GM12878 (cell line): Measurements from ENCODE around the gene DDX49. TPM values are rescaled to one million over a fixed set of nuclear protein-coding genes. Genes with fewer than 3 reads are reported as not detected.

Experiments
- ATAC-seq: fragments of 200-7000 bp; cut with Tn5 transposase; 3 replicates; pipeline ENCODE4 v1.9.1; 2020; ENCODE audit warnings: mild to moderate bottlenecking, moderate library complexity
- BruUV-seq: library from RNA; stranded (reverse); fragments of 400-500 nt; replicated peaks from 2 replicates; lab custom pipeline; 2021; lab: Mats Ljungman, UMichigan
- CTCF ChIA-PET: fragments of 300-600 bp; sonication (Branson Sonifier 250); formaldehyde crosslinking; extraction: SDS; loops from one replicate; lab custom pipeline; 2021; ENCODE audit warnings: inconsistent platforms; lab: Yijun Ruan, JAX
- POLR2A ChIA-PET: fragments of 350-600 bp; formaldehyde crosslinking; extraction: SDS; loops from one replicate; lab custom pipeline; 2021; ENCODE audit warnings: inconsistent platforms; lab: Charles Lee
- RAD21 ChIA-PET: fragments of 300-600 bp; sonication (Branson Sonifier 250); formaldehyde crosslinking; loops from one replicate; lab custom pipeline; 2023; ENCODE audit warnings: antibody characterized with exemption; ENCODE audit not compliant: unreplicated experiment; lab: Charles Lee
- SMC1A ChIA-PET: fragments of 300-600 bp; sonication (Branson Sonifier 250); formaldehyde crosslinking; loops from one replicate; lab custom pipeline; 2023; ENCODE audit not compliant: unreplicated experiment, uncharacterized antibody; lab: Charles Lee
- DNase-seq: peaks from one replicate; pipeline ENCODE4 v3.0.0-alpha.2; 2011; ENCODE audit warnings: low read depth, low spot score
- FAIRE-seq: peaks from 3 replicates; lab custom pipeline; 2011; peaks lifted over from hg19 to GRCh38; lab: Jason Lieb, UNC
- H2AFZ ChIP-seq: 2 replicates; pipeline ENCODE4 v1.6.0; 2011; ENCODE audit warnings: low read depth, low read length, control low read depth; ENCODE audit not compliant: control insufficient read depth
- H3K27ac ChIP-seq: 2 replicates; pipeline ENCODE4 v1.5.1; 2011; ENCODE audit warnings: control low read depth; ENCODE audit not compliant: control insufficient read depth, insufficient read depth
- H3K27me3 ChIP-seq, 2 experiments: replicated peaks in 1 of 2; 2 replicates each; pipeline versions ENCODE4 v1.6.0 to v1.6.1; 2011; ENCODE audit warnings: low read length in 1 of 2; ENCODE audit not compliant: control insufficient read depth in 2 of 2, insufficient read depth in 2 of 2
- H3K36me3 ChIP-seq, 2 experiments: 2 replicates each; pipeline ENCODE4 v1.5.1; 2011; ENCODE audit warnings: low read length in 1 of 2; ENCODE audit not compliant: control insufficient read depth in 2 of 2, insufficient read depth in 2 of 2
- H3K4me1 ChIP-seq: 2 replicates; pipeline ENCODE4 v1.6.1; 2011; ENCODE audit warnings: mild to moderate bottlenecking, low read length, moderate library complexity, mixed read lengths; ENCODE audit not compliant: control insufficient read depth, insufficient read depth
- H3K4me2 ChIP-seq: 2 replicates; pipeline ENCODE4 v1.6.0; 2011; ENCODE audit warnings: control low read depth; ENCODE audit not compliant: control insufficient read depth, insufficient read depth
- H3K4me3 ChIP-seq: fragments of 200-600 bp; sonication (generic); 2 replicates; pipeline ENCODE4 v1.5.1; 2016
- H3K79me2 ChIP-seq: 2 replicates; pipeline ENCODE4 v1.6.0; 2011; ENCODE audit warnings: low read length; ENCODE audit not compliant: control insufficient read depth, insufficient read depth
- H3K9ac ChIP-seq: 2 replicates; pipeline ENCODE4 v1.8.0; 2011; ENCODE audit warnings: low read length, control low read depth, mixed read lengths; ENCODE audit not compliant: control insufficient read depth, insufficient read depth
- H3K9me3 ChIP-seq: replicated peaks from 3 replicates; pipeline ENCODE4 v1.5.1; 2011; ENCODE audit warnings: mild to moderate bottlenecking, low read length; ENCODE audit not compliant: control insufficient read depth, insufficient read depth
- H4K20me1 ChIP-seq: 2 replicates; pipeline ENCODE4 v1.6.0; 2011; ENCODE audit not compliant: control insufficient read depth, insufficient read depth
- ATF3 ChIP-seq: IDR thresholded peaks from 2 replicates; pipeline ENCODE4 v1.6.1; 2011; ENCODE audit warnings: low read depth, mild to moderate bottlenecking, low read length, moderate library complexity, borderline replicate concordance; ENCODE audit errors: extremely low read depth
- BACH1 ChIP-seq: fragments of 450-650 bp; IDR thresholded peaks from 2 replicates; pipeline ENCODE4 v1.6.1; 2017; ENCODE audit warnings: mild to moderate bottlenecking, borderline replicate concordance
- CBFB ChIP-seq: IDR thresholded peaks from 2 replicates; pipeline ENCODE4 v1.6.1; 2016; ENCODE audit warnings: antibody characterized with exemption, low read depth
- CTCF ChIP-seq, 3 experiments: IDR thresholded peaks in 2 of 3; conservative IDR thresholded peaks in 1 of 3; 2 replicates each; pipeline ENCODE4 v1.5.1; 2011; ENCODE audit warnings: low read depth in 3 of 3, low read length in 3 of 3, mild to moderate bottlenecking in 3 of 3, control low read depth in 2 of 3, moderate library complexity in 2 of 3, inconsistent platforms in 1 of 3, mixed read lengths in 1 of 3; ENCODE audit not compliant: control insufficient read depth in 2 of 3, insufficient read depth in 1 of 3; ENCODE audit errors: extremely low read depth in 1 of 3
- EZH2 ChIP-seq: IDR thresholded peaks from 2 replicates; pipeline ENCODE4 v1.6.1; 2012; ENCODE audit warnings: low read depth, mild to moderate bottlenecking, control low read depth, inconsistent platforms, low read length, borderline replicate concordance; ENCODE audit not compliant: control insufficient read depth
- FOXM1 ChIP-seq: IDR thresholded peaks from 2 replicates; pipeline ENCODE4 v1.6.1; 2012; ENCODE audit warnings: low read depth, mild to moderate bottlenecking, inconsistent platforms, low read length, moderate library complexity
- MLLT1 ChIP-seq: fragments of 450-650 bp; IDR thresholded peaks from 2 replicates; pipeline ENCODE4 v1.6.1; 2016; ENCODE audit warnings: mild to moderate bottlenecking
- NFYB ChIP-seq: IDR thresholded peaks from 2 replicates; pipeline ENCODE4 v1.6.1; 2011; ENCODE audit warnings: low read depth, mild to moderate bottlenecking, low read length, improper control_type of control experiment, moderate library complexity; ENCODE audit not compliant: insufficient read depth
- PRDM15 ChIP-seq: fragments of 450-650 bp; formaldehyde crosslinking; IDR thresholded peaks from 2 replicates; pipeline ENCODE4 v1.4.0; 2020; ENCODE audit warnings: mild to moderate bottlenecking, moderate library complexity
- SMAD1 ChIP-seq: fragments of 450-650 bp; IDR thresholded peaks from 2 replicates; pipeline ENCODE4 v1.6.1; 2018; ENCODE audit warnings: mild to moderate bottlenecking, low read depth; ENCODE audit not compliant: partially characterized antibody
- STAT3 ChIP-seq: IDR thresholded peaks from 2 replicates; pipeline ENCODE4 v1.6.1; 2011; ENCODE audit warnings: low read depth, low read length, improper control_type of control experiment
- ZSCAN29 ChIP-seq: fragments of 450-650 bp; IDR thresholded peaks from 2 replicates; pipeline ENCODE4 v1.6.1; 2017; ENCODE audit warnings: mild to moderate bottlenecking, moderate library complexity
- WGBS: methylation state at CpG from one replicate; pipeline ENCODE4 v1.1.6; 2016; ENCODE audit warnings: low lambda C conversion rate; ENCODE audit not compliant: insufficient replicate concordance, insufficient coverage; ENCODE audit errors: missing lambda C conversion rate; 5-methylcytosine and 5-hydroxymethylcytosine counted together
- in situ Hi-C: fragments of 300-500 bp; cut with MboI; formaldehyde crosslinking; loops from 9 replicates; pipeline ENCODE4 v1.14.3; 2018; ENCODE audit warnings: mixed read lengths
- intact Hi-C: fragments of 100-400 bp; cut with micrococcal nuclease; formaldehyde crosslinking; loops from one replicate; pipeline ENCODE4 v1.14.2; 2022; ENCODE audit not compliant: unreplicated experiment
- polyA plus RNA-seq, 11 experiments: library from polyadenylated mRNA; depleted of rRNA in 4 of 11; unstranded in 6 of 11; stranded (reverse) in 5 of 11; fragments of >200 nt; fragmentation: Nextera tagmentation in 4 of 11; fragmentation: Illumina TruSeq in 1 of 11; extraction: Ambion mirVana in 4 of 11; extraction: Trizol in 1 of 11; gene quantifications; 1 replicate in 1 of 11; 2 replicates in 10 of 11; pipeline versions ENCODE4 v1.2.1 to v1.2.3, GENCODE V29; 2011 to 2016; ENCODE audit warnings: inconsistent platforms in 2 of 11, missing spikeins in 2 of 11, low read depth in 1 of 11
- total RNA-seq, 4 experiments: library from RNA; depleted of rRNA in 3 of 4; stranded (reverse); fragments of >200 nt in 3 of 4; fragmentation: Illumina TruSeq in 1 of 4; extraction: Trizol in 1 of 4; gene quantifications; 2 replicates each; pipeline versions ENCODE4 v1.2.1 to v1.2.3, GENCODE V29; 2013 to 2021

DDX49 gene
- total and polyA plus RNA-seq, 10 of the 15 experiments (the other 5 are each of a cell fraction or from before 2014, with no cell fraction given) = 0.58 to 102 (median 48.1) TPM

GRCh38 chr19:18875726-18876125, 43.8 kb upstream of the DDX49 start:
- FAIRE-seq = no peak
- no peak for ATAC-seq
- no TSS peak for BruUV-seq
- in situ Hi-C loops (no loop called here), intact Hi-C loops (no loop called here)
- ChIA-PET SMC1A (interaction anchor here (0.6 kb wide), 1 partner anchor 365 kb away, joined by 3 read pairs; no protein-coding TSS in a partner anchor), POLR2A (interaction anchor here (1.2 kb wide), 1 partner anchor 43 kb away, joined by 3 read pairs; the partner anchor contains the start of gene COPE)
- Histone ChIP-seq H3K27ac (no peak overlapping the region), H3K4me3 (no peak overlapping the region), H3K36me3 (no peaks in the 10 kb centered on the region), H3K27me3 (no peaks in the 10 kb centered on the region), H3K4me2 (no peak overlapping the region), H3K9me3 (no peaks in the 10 kb centered on the region), H3K4me1 (no peaks in the 10 kb centered on the region)
- TF ChIP-seq NFYB = no peak
- TF ChIP-seq MLLT1 = no peak
- no peak for TF ChIP-seq BACH1
- no peak for TF ChIP-seq ATF3
- TF ChIP-seq STAT3 = no peak
- no peak for TF ChIP-seq FOXM1
- TF ChIP-seq EZH2 = no peak
- no peak for TF ChIP-seq ZSCAN29
- no peak for TF ChIP-seq CTCF (IDR thresholded peaks at IDR 0.05 in 2 of 3, conservative IDR thresholded peaks at IDR 0.05 in 1 of 3; ENCODE audit: control insufficient read depth in 2 of 3, extremely low read depth in 1 of 3, insufficient read depth in 1 of 3, low read depth in 3 of 3, low read length in 3 of 3)
- no peak for TF ChIP-seq PRDM15 (CRISPR knock-in tag)
- no peak for TF ChIP-seq SMAD1
- no peak for TF ChIP-seq CBFB
- TF ChIP-seq, all 136 proteins: peak for 0
- no peak for DNase-seq
- Histone ChIP-seq H3K79me2 (no peaks in the 10 kb centered on the region), H3K9ac (no peak overlapping the region), H2AFZ (no peak overlapping the region), H4K20me1 (no peaks in the 10 kb centered on the region)
- ChIA-PET CTCF (interaction anchor here (1.3 kb wide), 1 partner anchor 111 kb away, joined by 6 read pairs; no protein-coding TSS in a partner anchor), RAD21 (interaction anchor here (1.4 kb wide), 1 partner anchor 9 kb away, joined by 3 read pairs; no protein-coding TSS in a partner anchor)
- 81% methylated on average over 5 of the region's 5 CpGs for WGBS
